LNCAP (cell line): Measurements from ENCODE around the gene RTRAF.
A peak's percentile ranks its signal among the peaks of the same experiment; 100 is the strongest.

Experiments used
- TF ChIP-seq, protein P1 (sequence below): fragments of 450-650 bp; IDR thresholded peaks from 2 replicates; pipeline ENCODE4 v1.5.1; 2017; ENCODE audit warnings: mild to moderate bottlenecking

RTRAF gene

GRCh38 chr14:52033101-52033642 is 43.8 kb downstream of the RTRAF start:
- TF ChIP-seq, protein P1, sequence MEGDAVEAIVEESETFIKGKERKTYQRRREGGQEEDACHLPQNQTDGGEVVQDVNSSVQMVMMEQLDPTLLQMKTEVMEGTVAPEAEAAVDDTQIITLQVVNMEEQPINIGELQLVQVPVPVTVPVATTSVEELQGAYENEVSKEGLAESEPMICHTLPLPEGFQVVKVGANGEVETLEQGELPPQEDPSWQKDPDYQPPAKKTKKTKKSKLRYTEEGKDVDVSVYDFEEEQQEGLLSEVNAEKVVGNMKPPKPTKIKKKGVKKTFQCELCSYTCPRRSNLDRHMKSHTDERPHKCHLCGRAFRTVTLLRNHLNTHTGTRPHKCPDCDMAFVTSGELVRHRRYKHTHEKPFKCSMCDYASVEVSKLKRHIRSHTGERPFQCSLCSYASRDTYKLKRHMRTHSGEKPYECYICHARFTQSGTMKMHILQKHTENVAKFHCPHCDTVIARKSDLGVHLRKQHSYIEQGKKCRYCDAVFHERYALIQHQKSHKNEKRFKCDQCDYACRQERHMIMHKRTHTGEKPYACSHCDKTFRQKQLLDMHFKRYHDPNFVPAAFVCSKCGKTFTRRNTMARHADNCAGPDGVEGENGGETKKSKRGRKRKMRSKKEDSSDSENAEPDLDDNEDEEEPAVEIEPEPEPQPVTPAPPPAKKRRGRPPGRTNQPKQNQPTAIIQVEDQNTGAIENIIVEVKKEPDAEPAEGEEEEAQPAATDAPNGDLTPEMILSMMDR: no peak

GRCh38 chr14:52039124-52039815 is 49.9 kb downstream of the RTRAF start:
- TF ChIP-seq, protein P1: no peak

- TF ChIP-seq, protein P1: no peak
Measured at GRCh38 chr14:52040598-52040997, 51.3 kb downstream of the RTRAF start.

DNA sequence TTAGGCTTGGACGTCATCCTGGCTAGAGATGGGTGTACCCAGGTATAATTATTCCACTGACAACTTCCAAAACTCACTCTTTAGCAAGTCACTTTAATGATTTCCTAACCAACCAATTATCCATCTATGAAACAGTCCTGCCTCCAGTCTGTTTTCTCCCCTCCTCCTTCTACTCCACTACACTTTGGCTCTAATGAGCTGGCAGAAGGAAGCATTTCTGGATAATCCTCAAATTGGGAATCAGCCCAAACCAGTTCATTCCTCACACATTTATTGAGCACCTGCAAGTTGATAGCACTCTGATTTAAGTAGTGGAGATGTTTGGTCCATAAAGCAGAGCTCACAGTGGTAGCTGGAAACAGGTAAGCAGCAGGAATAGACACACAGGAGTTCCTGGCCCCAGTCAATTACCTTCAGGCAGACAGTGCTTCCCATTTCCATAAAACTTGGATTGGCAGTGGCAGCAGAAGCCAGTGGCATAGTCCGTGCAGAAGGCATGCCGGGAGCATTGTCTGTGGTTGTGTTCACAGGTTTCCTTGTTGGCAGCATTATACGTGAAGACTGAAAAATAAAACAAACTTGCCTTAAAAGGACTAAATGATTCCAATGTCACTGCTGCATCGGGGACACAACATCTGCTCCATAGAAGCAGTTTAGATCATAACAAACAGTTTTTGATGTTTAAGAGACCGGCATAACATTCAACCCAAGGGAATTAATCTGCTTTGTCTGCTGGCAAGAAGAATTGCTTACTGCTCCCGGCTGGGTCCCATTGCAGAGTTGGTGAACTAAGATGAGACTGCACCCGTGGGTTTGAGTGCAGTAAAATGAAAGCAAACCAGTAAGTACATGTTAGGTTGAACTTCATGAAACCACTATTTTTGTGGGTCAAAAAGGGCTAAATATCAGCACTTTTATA is 53.3 kb downstream of the RTRAF start:
- TF ChIP-seq, protein P1: no peak

DNA sequence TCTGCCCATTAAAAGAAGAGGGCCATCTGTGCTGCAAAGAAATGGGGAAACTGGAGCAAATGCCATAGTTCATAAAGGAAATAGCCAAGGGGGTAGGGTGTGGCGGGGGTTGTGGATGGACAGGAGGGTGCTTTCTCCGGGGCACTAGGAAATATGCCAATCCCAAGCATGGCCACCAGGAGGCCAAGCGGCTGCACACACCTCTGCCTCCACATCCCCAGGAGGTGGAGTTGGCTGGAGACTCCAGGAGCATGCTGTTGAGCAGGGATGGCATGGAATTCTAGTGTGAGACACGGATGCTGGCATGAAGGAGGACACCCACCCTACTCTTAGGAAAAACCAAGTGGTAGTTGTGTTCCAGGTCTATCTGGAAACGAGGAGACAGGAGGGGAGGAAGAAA is 54.3 kb downstream of the RTRAF start:
- TF ChIP-seq, protein P1: peak; percentile 43; the same call in 1 of the 2 replicates

DNA sequence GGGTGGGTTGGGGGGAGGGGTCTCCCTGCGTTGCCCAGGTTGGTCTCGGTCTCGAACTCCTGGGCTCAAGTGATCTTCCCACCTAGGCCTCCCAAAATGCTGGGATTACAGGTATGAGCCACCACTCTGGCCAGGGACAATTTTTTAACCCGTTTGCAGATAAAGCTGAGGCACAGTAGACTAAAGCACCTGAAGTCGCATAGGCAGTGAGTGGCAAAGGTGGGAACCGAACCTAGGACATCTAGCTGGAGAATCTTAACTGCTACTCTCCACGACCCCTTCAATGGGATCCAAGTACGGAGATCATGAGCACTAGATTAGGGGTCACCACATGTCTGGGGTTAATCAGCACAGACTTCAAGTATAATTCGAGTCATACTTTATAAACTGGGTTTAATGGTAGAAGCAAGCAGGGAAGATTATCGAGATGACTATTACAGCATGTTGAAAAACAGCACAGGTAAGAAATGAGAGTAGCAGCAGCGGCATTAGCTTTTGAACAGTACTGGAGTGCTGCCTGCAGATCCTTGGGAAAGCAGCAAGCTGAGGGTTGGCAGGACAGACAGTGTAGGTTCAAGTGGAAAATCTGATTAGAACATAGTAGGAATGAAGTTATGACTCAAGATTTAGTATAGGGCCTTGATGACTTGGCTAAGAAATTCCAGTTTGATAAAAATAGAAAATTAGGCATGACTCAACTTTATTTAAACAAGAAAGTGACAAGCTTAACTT is 55.6 kb downstream of the RTRAF start:
- TF ChIP-seq, protein P1: no peak

- TF ChIP-seq, protein P1: no peak
Measured at GRCh38 chr14:52046376-52046917, 57.1 kb downstream of the RTRAF start.
